NB4 (cell line): ENCODE results near the gene HOXB8.

Experiments
- DNase-seq: peaks from one replicate; pipeline ENCODE4 v3.0.0; 2010; ENCODE audit warnings: low read depth
- H3K4me3 ChIP-seq: one replicate; pipeline ENCODE4 v1.5.1; 2011; ENCODE audit warnings: mild to moderate bottlenecking, low read depth, low read length, moderate library complexity
- MAX ChIP-seq: IDR thresholded peaks from 2 replicates; pipeline ENCODE4 v1.6.1; 2011; ENCODE audit warnings: low read depth, low read length
- MYC ChIP-seq: IDR thresholded peaks from 2 replicates; pipeline ENCODE4 v1.6.1; 2011; ENCODE audit warnings: low read depth, low read length
- POLR2A ChIP-seq: IDR thresholded peaks from 2 replicates; pipeline ENCODE4 v1.6.1; 2011; ENCODE audit warnings: mild to moderate bottlenecking; ENCODE audit not compliant: insufficient read length; ENCODE audit errors: extremely low read depth
- TF ChIP-seq, protein P1 (sequence below): IDR thresholded peaks from one replicate; pipeline ENCODE4 v1.5.1; 2012; ENCODE audit warnings: low read depth, low read length

The HOXB8 gene

GRCh38 chr17:48639982-48640857, 25.1 kb upstream of the HOXB8 start:
- TF ChIP-seq POLR2A (no peak), MAX (no peak), MYC (no peak)
- TF ChIP-seq, protein P1, sequence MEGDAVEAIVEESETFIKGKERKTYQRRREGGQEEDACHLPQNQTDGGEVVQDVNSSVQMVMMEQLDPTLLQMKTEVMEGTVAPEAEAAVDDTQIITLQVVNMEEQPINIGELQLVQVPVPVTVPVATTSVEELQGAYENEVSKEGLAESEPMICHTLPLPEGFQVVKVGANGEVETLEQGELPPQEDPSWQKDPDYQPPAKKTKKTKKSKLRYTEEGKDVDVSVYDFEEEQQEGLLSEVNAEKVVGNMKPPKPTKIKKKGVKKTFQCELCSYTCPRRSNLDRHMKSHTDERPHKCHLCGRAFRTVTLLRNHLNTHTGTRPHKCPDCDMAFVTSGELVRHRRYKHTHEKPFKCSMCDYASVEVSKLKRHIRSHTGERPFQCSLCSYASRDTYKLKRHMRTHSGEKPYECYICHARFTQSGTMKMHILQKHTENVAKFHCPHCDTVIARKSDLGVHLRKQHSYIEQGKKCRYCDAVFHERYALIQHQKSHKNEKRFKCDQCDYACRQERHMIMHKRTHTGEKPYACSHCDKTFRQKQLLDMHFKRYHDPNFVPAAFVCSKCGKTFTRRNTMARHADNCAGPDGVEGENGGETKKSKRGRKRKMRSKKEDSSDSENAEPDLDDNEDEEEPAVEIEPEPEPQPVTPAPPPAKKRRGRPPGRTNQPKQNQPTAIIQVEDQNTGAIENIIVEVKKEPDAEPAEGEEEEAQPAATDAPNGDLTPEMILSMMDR, result no peak
- H3K4me3 ChIP-seq, result no peak overlapping the region
- no peak for DNase-seq

DNA sequence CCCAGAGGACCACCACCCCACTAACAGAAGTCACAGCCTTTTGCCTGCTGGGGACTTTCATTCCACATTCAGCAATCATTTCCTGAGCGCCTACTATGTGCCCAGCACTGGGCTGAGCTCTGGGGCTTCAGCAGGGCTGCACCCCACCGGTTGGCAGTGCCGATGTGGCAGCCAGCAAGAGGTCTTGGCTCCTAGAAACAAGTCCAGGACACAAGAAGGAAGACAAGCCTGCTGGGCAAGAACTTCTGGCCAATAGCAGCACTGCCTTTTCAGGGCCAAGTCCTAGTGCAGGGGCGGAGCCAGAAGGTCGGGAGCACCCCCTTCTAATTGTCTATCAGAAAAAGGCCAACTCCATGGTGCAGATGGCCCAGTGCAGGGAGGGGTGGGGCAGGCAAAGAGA, 24.0 kb upstream of the HOXB8 start:
- no peak overlapping the region for H3K4me3 ChIP-seq
- no peak for DNase-seq
- no peak for TF ChIP-seq POLR2A
- no peak for TF ChIP-seq MYC
- TF ChIP-seq, protein P1, result no peak
- TF ChIP-seq MAX, result no peak

GRCh38 chr17:48637323-48638260, 22.5 kb upstream of the HOXB8 start:
- TF ChIP-seq MYC (no peak), MAX (no peak), POLR2A (no peak)
- TF ChIP-seq, protein P1, result no peak
- no peak overlapping the region for H3K4me3 ChIP-seq
- DNase-seq, result no peak

DNA sequence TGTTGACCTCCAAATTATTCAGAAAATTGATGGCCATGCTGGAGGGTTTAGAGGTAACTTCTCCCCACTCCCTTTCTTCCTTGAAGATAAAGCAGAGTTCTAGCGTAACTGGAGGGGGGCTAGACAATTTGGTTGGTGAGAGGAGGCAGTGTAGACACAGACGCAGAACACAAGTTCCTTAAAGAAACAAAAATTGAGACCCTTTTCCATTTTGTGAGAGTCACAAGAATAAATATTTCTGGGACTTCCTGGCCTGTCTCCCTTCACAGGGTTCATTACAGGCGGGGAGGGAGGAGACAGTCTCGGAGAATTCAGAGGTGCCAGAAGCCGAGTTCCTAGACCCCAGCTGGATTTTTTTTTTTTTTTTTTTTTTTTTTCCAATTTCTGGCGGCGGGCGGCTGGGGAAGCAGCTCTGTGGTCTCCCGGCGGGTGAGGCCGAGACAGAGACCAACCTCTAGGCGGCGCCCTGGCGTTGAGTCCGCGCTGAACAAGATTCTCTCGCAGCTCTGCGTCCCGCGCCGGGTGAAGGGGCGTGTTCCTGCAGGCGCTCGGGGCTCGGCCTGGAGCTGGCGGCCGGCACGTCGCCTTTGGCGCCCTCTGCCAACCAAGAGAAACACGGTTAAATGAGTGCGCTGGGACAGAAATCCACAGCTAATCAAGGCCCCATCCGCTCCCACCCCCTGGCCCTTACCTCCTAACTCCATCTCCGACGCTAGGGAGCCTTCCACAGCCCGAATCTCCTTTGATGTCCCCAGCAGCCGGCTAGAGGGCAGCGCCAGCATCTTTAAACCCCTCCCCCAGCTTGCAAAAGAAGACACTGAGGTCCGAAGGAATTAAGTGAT, 21.3 kb upstream of the HOXB8 start:
- peak; percentile 92 for DNase-seq
- TF ChIP-seq MAX (no peak), POLR2A (no peak), MYC (0 out of 2 replicates have a peak, but pooled peaks have one; percentile 31)
- TF ChIP-seq, protein P1, result peak; percentile 58
- no peak overlapping the region for H3K4me3 ChIP-seq

- DNase-seq, result no peak
- TF ChIP-seq MAX (no peak), MYC (no peak), POLR2A (no peak)
- TF ChIP-seq, protein P1, result no peak
- H3K4me3 ChIP-seq, result no peak overlapping the region
Observed at GRCh38 chr17:48634493-48635208, 19.6 kb upstream of the HOXB8 start.
